Right atrium auricular region (tissue), 2 donors: ENCODE data around the gene ABR. TPM values are rescaled to one million over a fixed set of nuclear protein-coding genes. Genes with fewer than 3 reads are reported as not detected.
"Not testable (repeated sequence)": the region's sequence is repeated elsewhere in the genome, so short reads cannot be mapped to it uniquely, and the experiment has no call there.

Experiments
- DNase-seq: peaks from one replicate; pipeline ENCODE4 v3.0.0-alpha.2; 2019; ENCODE audit warnings: low spot score
- H3K27ac ChIP-seq, 2 donors: fragments of 200-600 bp; sonication (generic); 1 replicate in 1 of 2; 2 replicates in 1 of 2; pipeline ENCODE4 v1.5.1; 2016 to 2019
- H3K27me3 ChIP-seq, 2 donors: fragments of 200-600 bp; sonication (generic); one replicate each; pipeline versions ENCODE4 v1.5.1 to v1.6.0; 2017 to 2019
- H3K36me3 ChIP-seq: fragments of 200-600 bp; sonication (generic); one replicate; pipeline ENCODE4 v1.5.1; 2016
- H3K4me1 ChIP-seq, 2 donors: fragments of 200-600 bp; sonication (generic); one replicate each; pipeline versions ENCODE4 v1.5.1 to v1.6.0; 2017 to 2019
- H3K4me3 ChIP-seq, 2 donors: fragments of 200-600 bp; sonication (generic); 1 replicate in 1 of 2; 2 replicates in 1 of 2; pipeline ENCODE4 v1.5.1; 2017 to 2019; ENCODE audit warnings: mild to moderate bottlenecking in 1 of 2, moderate library complexity in 1 of 2
- H3K9me3 ChIP-seq, 2 donors: fragments of 200-600 bp; sonication (generic); one replicate each; pipeline ENCODE4 v1.5.1; 2019
- total RNA-seq, 2 donors: library from RNA; depleted of rRNA; stranded (reverse); fragments of >200 nt; gene quantifications; one replicate each; pipeline ENCODE4 v1.1.0, GENCODE V29; 2016
- TF ChIP-seq, protein P1 (sequence below), 2 donors: fragments of 200-600 bp; sonication (generic); IDR thresholded peaks; one replicate each; pipeline ENCODE4 v1.5.1; 2019; ENCODE audit warnings: antibody characterized with exemption in 2 of 2

The ABR gene
- total RNA-seq, 2 donors from 2014 or later = 94.9 to 116 TPM

DNA sequence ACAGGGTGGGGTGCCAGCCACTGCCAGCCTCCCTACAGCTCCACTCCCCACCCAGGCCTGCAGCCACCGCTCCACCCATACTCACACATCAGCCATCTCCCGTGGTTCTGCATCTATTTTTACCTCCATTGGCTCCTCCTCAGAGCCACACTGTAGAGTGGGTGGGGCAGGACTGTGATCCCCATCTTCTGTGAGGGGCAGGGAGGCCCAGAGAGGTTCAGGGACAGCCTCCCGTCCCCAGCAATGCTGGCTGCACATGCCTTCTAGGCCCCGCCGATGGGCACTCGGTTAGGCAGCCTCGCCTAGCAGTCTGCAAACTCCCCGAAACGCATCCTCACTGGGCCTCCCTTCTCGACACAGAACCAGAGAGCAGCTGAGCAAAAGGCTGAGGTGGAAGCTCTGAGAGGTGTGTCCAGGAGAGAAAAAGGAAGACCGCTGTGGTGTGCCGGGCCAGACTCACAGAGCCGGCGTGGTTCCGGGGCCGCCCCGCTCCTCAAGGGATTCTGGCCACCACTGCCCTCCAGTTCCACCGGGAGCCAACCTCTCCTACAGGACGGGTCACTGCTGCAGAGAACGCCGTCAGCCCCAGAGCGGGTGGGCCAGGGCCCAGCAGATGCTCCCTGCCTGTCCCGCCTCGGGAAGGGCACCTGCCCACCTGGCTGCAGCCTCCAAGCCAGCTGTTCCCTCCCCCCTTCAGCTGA is 71.9 kb downstream of the ABR start:
- TF ChIP-seq, protein P1, sequence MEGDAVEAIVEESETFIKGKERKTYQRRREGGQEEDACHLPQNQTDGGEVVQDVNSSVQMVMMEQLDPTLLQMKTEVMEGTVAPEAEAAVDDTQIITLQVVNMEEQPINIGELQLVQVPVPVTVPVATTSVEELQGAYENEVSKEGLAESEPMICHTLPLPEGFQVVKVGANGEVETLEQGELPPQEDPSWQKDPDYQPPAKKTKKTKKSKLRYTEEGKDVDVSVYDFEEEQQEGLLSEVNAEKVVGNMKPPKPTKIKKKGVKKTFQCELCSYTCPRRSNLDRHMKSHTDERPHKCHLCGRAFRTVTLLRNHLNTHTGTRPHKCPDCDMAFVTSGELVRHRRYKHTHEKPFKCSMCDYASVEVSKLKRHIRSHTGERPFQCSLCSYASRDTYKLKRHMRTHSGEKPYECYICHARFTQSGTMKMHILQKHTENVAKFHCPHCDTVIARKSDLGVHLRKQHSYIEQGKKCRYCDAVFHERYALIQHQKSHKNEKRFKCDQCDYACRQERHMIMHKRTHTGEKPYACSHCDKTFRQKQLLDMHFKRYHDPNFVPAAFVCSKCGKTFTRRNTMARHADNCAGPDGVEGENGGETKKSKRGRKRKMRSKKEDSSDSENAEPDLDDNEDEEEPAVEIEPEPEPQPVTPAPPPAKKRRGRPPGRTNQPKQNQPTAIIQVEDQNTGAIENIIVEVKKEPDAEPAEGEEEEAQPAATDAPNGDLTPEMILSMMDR (IDR thresholded peaks at IDR 0.05) = no peak
- H3K36me3 ChIP-seq = no peaks in the 10 kb centered on the region
- peak overlapping the region; percentile 66 to 69 for H3K4me3 ChIP-seq
- H3K9me3 ChIP-seq = no peaks in the 10 kb centered on the region
- peaks cover 0 to 88% of the 10 kb centered on the region in 2 donors for H3K4me1 ChIP-seq
- peak overlapping the region; percentile 95 for H3K27ac ChIP-seq
- DNase-seq = no peak
- H3K27me3 ChIP-seq = no peaks in the 10 kb centered on the region

DNA sequence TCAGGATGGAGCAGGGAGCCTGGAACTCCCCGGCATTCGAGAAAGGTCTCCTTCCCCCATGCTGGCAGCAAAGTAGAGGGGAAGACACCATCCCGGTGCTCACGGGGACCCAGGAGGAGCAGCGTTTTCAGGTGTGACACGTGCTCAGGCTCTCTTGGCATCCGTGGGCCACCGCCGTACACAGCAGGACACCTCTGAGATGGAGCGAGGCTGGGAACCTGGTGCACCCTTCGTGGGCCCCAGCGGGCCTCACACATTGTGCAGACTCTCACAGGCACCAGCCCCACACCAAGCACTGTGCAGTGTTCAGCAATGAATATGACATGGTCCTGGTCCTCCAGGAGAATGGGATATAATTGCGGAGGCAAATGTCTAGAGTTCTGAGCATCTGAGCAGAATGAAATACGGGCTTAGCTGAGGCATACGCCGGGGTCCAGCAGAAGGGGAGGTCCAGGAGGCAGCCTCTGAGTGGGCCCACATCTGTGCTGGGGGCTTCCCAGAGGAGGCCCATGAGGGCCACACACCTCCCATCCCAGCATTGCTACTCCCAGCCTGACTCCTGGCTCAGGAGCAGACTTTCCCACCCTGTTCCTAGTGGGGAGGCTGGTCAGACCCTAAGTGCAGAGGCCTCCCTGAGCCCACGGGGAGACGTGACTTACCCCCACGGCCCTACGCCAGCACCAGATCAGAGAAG is 72.6 kb downstream of the ABR start:
- TF ChIP-seq, protein P1 (IDR thresholded peaks at IDR 0.05) = no peak
- DNase-seq = no peak
- no peaks in the 10 kb centered on the region for H3K27me3 ChIP-seq
- peaks cover 0 to 88% of the 10 kb centered on the region in 2 donors for H3K4me1 ChIP-seq
- H3K4me3 ChIP-seq = peak overlapping the region in 1 of 2 donors; percentile 69
- no peaks in the 10 kb centered on the region for H3K9me3 ChIP-seq
- no peaks in the 10 kb centered on the region for H3K36me3 ChIP-seq
- H3K27ac ChIP-seq = peak overlapping the region; percentile 95

DNA sequence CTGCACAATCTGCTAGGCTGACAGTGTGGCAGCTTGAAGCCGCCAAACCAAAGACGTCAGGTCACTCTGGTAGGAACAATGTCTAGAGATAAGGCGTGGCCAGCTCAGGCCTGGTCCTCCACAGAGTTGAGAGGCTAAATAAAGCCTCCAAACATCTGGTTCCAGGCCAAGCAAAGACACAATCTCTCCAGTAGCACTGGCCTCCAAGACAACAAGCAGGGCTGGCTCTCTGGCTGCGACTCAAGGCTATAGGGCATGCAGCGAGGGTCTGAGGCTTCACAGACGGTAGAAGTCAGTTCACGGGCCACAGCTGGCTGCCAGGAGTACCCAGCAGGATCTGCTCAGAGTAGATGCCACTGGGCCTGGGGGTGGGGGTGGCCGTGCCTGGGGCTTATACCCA is 75.6 kb downstream of the ABR start:
- Histone ChIP-seq H3K27ac (peak overlapping the region; percentile 95), H3K9me3 (no peaks in the 10 kb centered on the region), H3K36me3 (peaks cover 6% of the 10 kb centered on the region), H3K4me1 (peaks cover 0 to 70% of the 10 kb centered on the region in 2 donors), H3K27me3 (no peaks in the 10 kb centered on the region), H3K4me3 (no peak overlapping the region)
- TF ChIP-seq, protein P1 (IDR thresholded peaks at IDR 0.05) = no peak
- peak; percentile 72 for DNase-seq

DNA sequence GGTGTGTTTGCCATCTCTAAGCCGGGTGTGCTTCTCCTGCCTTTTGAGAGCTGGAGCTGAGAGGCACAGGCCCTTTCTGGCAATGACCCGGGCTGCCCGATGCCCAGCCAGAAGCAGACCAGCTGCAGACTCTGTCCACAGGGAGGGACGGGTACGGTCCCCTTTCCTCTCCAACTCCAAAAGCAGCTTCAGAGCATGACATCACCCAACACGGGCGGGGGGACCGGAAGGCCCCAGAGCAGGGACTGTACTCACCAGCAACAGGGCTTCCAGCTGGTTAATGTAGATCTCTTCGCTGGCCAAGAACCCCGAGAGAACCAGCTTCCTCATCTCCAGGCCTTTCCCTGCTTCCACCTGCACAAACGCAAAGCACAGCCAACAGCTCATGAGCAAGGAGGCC is 79.4 kb downstream of the ABR start:
- no peak for DNase-seq
- H3K4me3 ChIP-seq = no peak overlapping the region
- no peaks in the 10 kb centered on the region for H3K9me3 ChIP-seq
- peaks cover 0 to 59% of the 10 kb centered on the region in 2 donors for H3K4me1 ChIP-seq
- peaks cover 6% of the 10 kb centered on the region for H3K36me3 ChIP-seq
- H3K27me3 ChIP-seq = no peaks in the 10 kb centered on the region
- peak overlapping the region; percentile 19 to 28 for H3K27ac ChIP-seq
- TF ChIP-seq, protein P1 (IDR thresholded peaks at IDR 0.05) = no peak

DNA sequence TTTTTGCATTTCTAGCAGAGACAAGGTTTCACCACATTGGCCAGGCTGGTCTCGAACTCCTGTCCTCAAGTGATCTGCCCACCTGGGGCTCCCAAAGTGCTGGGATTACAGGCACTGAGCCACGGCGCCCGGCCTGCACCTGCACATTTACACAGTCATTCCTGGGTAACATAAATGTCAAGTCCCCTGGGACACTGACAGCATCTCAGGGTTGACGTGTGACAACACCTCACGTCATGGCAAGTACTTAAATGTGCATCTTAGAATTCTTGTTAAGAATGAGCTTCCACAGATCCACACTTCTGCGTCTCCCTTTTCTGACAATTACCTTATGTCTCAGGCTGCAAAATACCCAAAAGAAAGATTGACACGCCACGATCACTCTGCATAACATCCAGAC is 80.5 kb downstream of the ABR start:
- H3K4me3 ChIP-seq = no peak overlapping the region
- TF ChIP-seq, protein P1 (IDR thresholded peaks at IDR 0.05) = no peak
- no peak for DNase-seq
- peaks cover 18% of the 10 kb centered on the region for H3K36me3 ChIP-seq
- H3K27ac ChIP-seq = no peak overlapping the region
- H3K9me3 ChIP-seq = no peaks in the 10 kb centered on the region
- no peaks in the 10 kb centered on the region for H3K27me3 ChIP-seq
- H3K4me1 ChIP-seq = peaks cover 0 to 51% of the 10 kb centered on the region in 2 donors

DNA sequence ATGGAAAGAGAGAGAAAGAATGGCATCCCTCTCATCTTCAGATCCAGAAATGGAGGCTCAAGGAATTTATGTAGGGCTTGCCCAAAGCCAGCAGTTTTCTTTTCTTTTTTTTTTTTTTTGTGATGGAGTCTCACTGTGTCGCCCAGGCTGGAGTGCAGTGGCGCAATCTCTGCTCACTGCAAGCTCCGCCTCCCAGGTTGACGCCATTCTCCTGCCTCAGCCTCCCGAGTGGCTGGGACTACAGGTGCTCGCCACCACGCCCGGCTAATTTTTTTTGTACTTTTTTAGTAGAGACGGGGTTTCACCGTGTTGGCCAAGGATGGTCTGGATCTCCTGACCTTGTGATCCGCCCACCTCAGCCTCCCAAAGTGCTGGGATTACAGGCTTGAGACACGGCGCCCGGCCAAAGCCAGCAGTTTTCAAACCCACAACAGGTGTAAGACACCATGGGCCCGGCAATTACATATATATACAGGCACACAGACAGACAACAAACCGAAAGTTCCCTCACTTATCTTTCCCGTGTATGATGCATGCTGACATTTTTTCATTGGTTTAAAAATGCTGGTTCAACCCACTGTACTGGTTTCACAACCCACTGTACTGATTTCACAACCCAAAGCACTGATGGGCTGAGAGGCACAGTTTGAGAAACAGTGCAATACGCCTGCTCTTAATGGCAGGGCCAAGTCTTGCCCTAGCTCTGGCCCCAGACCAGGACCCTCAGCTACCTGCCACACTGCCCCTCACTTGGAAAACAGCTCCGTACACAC is 81.6 kb downstream of the ABR start:
- not testable (repeated sequence) for H3K27ac ChIP-seq, H3K4me3 ChIP-seq, DNase-seq, H3K9me3 ChIP-seq, H3K27me3 ChIP-seq
- Histone ChIP-seq H3K4me1 (peaks cover 0 to 40% of the 10 kb centered on the region in 2 donors), H3K36me3 (peaks cover 23% of the 10 kb centered on the region)
